Astrocyte (in vitro differentiated cells and primary cell): Measurements from ENCODE around the gene ERMP1. TPM values are rescaled to one million over a fixed set of nuclear protein-coding genes. Genes with fewer than 3 reads are reported as not detected.

Source experiments
- DNase-seq: peaks from one replicate; pipeline ENCODE4 v3.0.0-alpha.2; 2010; ENCODE audit warnings: low read depth
- FAIRE-seq: peaks from 2 replicates; lab custom pipeline; 2011; peaks lifted over from hg19 to GRCh38; lab: Jason Lieb, UNC
- H2AFZ ChIP-seq: 2 replicates; pipeline ENCODE4 v1.6.0; 2012; ENCODE audit warnings: low read depth, low read length, inconsistent platforms
- H3K27ac ChIP-seq: 2 replicates; pipeline ENCODE4 v1.5.1; 2011; ENCODE audit warnings: low read depth, low read length, inconsistent platforms
- H3K27me3 ChIP-seq: 2 replicates; pipeline ENCODE4 v1.6.0; 2011; ENCODE audit warnings: low read length, inconsistent platforms; ENCODE audit not compliant: insufficient read depth
- H3K36me3 ChIP-seq: 2 replicates; pipeline ENCODE4 v1.5.1; 2011; ENCODE audit warnings: low read length, inconsistent platforms; ENCODE audit not compliant: insufficient read depth
- H3K4me1 ChIP-seq: 2 replicates; pipeline ENCODE4 v1.5.1; 2011; ENCODE audit warnings: low read length, inconsistent platforms; ENCODE audit not compliant: insufficient read depth
- H3K4me2 ChIP-seq: 2 replicates; pipeline ENCODE4 v1.6.0; 2012; ENCODE audit warnings: low read length, inconsistent platforms
- H3K4me3 ChIP-seq: 2 replicates; pipeline ENCODE4 v1.5.1; 2011; ENCODE audit warnings: low read depth, mild to moderate bottlenecking, low read length, inconsistent platforms; ENCODE audit not compliant: insufficient read depth
- H3K79me2 ChIP-seq: 2 replicates; pipeline ENCODE4 v1.6.0; 2012; ENCODE audit warnings: mild to moderate bottlenecking, low read length, inconsistent platforms; ENCODE audit not compliant: insufficient read depth
- H3K9ac ChIP-seq: 2 replicates; pipeline ENCODE4 v1.6.0; 2012; ENCODE audit warnings: mild to moderate bottlenecking, low read length, inconsistent platforms
- H3K9me3 ChIP-seq: 2 replicates; pipeline ENCODE4 v1.5.1; 2012; ENCODE audit warnings: low read depth, mild to moderate bottlenecking, low read length, inconsistent platforms; ENCODE audit not compliant: insufficient read depth
- H4K20me1 ChIP-seq: 2 replicates; pipeline ENCODE4 v1.6.0; 2012; ENCODE audit warnings: low read length, inconsistent platforms; ENCODE audit not compliant: insufficient read depth
- H3K27ac Mint-ChIP-seq: one replicate; pipeline ENCODE4 v1.8.0; 2021; ENCODE audit warnings: mild to moderate bottlenecking, mixed read lengths; ENCODE audit not compliant: unreplicated experiment
- H3K27me3 Mint-ChIP-seq: one replicate; pipeline ENCODE4 v1.8.0; 2021; ENCODE audit warnings: low read depth, mixed read lengths; ENCODE audit not compliant: unreplicated experiment
- H3K36me3 Mint-ChIP-seq: one replicate; pipeline ENCODE4 v1.8.0; 2021; ENCODE audit warnings: low read depth, mixed read lengths; ENCODE audit not compliant: unreplicated experiment
- H3K4me1 Mint-ChIP-seq: one replicate; pipeline ENCODE4 v1.8.0; 2021; ENCODE audit warnings: low read depth, mixed read lengths; ENCODE audit not compliant: unreplicated experiment
- H3K4me3 Mint-ChIP-seq: one replicate; pipeline ENCODE4 v1.8.0; 2021; ENCODE audit warnings: mild to moderate bottlenecking, moderate library complexity, mixed read lengths; ENCODE audit not compliant: unreplicated experiment
- H3K9me3 Mint-ChIP-seq: one replicate; pipeline ENCODE4 v1.8.0; 2021; ENCODE audit warnings: mild to moderate bottlenecking, mixed read lengths; ENCODE audit not compliant: unreplicated experiment
- EZH2 ChIP-seq: IDR thresholded peaks from 2 replicates; pipeline ENCODE4 v1.6.1; 2012; ENCODE audit warnings: mild to moderate bottlenecking, low read length, inconsistent platforms; ENCODE audit not compliant: insufficient read depth
- total RNA-seq: library from RNA; stranded (reverse); gene quantifications from 2 replicates; pipeline ENCODE4 v1.2.1, GENCODE V29; 2021
- TF ChIP-seq, protein P1 (sequence below): IDR thresholded peaks from 2 replicates; pipeline ENCODE4 v1.5.1; 2011; ENCODE audit warnings: low read depth, mild to moderate bottlenecking, inconsistent platforms, low read length, moderate library complexity; ENCODE audit not compliant: insufficient read depth

ERMP1 gene
- total RNA-seq, 1 donor from 2014 or later: 8.8 TPM

DNA sequence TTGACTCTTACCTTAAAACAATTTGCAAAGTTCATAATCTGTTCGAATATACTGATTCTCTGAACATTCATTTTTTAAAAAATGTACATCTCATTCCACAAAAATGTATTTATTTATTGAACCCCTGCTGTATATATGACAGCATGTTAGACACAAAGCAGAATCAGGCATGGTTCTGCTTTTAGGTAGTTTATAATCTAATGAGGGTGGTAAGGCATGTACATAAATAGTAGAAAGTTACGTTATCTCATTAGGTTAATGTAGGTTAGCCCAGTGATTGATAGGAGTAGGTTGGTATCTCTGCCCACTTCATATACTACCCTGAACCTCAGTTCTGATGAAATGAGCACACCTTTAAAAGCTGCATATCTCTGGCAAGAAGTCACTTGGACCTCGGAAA, 89.8 kb downstream of the ERMP1 start:
- Histone ChIP-seq H2AFZ (no peak overlapping the region), H3K27me3 (no peaks in the 10 kb centered on the region), H3K36me3 (peaks cover 39% of the 10 kb centered on the region), H3K27ac (no peak overlapping the region), H3K4me1 (no peaks in the 10 kb centered on the region), H3K9me3 (no peaks in the 10 kb centered on the region), H4K20me1 (no peaks in the 10 kb centered on the region), H3K4me3 (no peak overlapping the region), H3K9ac (no peak overlapping the region), H3K79me2 (no peaks in the 10 kb centered on the region), H3K4me2 (no peak overlapping the region)
- DNase-seq (no peak), FAIRE-seq (peak; percentile 62)
- H3K36me3 Mint-ChIP-seq: peaks cover 22% of the 10 kb centered on the region
- no peaks in the 10 kb centered on the region for H3K27me3 Mint-ChIP-seq
- no peak overlapping the region for H3K27ac Mint-ChIP-seq
- H3K4me3 Mint-ChIP-seq: no peak overlapping the region
- TF ChIP-seq, protein P1, sequence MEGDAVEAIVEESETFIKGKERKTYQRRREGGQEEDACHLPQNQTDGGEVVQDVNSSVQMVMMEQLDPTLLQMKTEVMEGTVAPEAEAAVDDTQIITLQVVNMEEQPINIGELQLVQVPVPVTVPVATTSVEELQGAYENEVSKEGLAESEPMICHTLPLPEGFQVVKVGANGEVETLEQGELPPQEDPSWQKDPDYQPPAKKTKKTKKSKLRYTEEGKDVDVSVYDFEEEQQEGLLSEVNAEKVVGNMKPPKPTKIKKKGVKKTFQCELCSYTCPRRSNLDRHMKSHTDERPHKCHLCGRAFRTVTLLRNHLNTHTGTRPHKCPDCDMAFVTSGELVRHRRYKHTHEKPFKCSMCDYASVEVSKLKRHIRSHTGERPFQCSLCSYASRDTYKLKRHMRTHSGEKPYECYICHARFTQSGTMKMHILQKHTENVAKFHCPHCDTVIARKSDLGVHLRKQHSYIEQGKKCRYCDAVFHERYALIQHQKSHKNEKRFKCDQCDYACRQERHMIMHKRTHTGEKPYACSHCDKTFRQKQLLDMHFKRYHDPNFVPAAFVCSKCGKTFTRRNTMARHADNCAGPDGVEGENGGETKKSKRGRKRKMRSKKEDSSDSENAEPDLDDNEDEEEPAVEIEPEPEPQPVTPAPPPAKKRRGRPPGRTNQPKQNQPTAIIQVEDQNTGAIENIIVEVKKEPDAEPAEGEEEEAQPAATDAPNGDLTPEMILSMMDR: no peak
- no peak for TF ChIP-seq EZH2
- H3K9me3 Mint-ChIP-seq: no peaks in the 10 kb centered on the region
- H3K4me1 Mint-ChIP-seq: peaks cover 4% of the 10 kb centered on the region

DNA sequence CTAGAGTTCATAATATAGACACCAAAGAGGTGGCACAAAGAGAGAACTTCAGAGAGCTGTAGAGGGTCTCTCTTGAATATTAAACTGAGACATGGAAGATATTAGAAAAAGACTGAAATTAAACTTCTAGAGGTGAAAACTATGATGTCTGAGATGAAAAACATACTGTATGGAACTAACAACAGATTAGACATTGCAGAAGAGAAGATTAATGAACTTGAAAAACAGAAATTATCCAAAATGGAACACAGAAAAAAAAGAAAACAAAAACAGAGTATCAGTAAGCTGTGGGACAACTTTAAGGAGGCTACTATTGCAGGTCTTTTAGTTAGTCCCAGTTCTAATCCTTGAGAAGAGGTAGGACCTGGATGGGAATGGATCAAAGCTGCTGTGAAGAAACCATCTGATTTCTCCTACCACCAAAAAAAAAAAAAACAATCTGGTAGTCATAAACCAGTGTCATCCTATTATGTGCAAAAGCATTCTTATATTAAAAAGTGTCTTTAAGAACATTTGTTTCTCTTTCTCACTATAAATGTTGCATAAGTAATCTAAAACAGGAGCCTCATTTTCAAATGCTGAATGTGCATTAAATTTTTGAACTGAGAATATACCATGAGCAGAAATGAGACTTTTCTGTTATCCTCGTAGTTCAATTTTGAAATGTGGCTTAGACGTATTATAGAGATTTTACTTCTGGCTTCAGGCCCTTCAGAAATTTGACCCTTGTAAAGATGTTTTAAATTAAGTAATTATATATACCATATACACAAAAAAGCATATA, 96.2 kb downstream of the ERMP1 start:
- no peaks in the 10 kb centered on the region for H3K4me1 ChIP-seq
- H4K20me1 ChIP-seq: no peaks in the 10 kb centered on the region
- no peak overlapping the region for H3K4me2 ChIP-seq
- no peak overlapping the region for H2AFZ ChIP-seq
- no peak overlapping the region for H3K27ac Mint-ChIP-seq
- peaks cover 17% of the 10 kb centered on the region for H3K36me3 ChIP-seq
- DNase-seq: no peak
- peaks cover 3% of the 10 kb centered on the region for H3K4me1 Mint-ChIP-seq
- H3K9ac ChIP-seq: no peak overlapping the region
- no peaks in the 10 kb centered on the region for H3K9me3 ChIP-seq
- no peak for TF ChIP-seq EZH2
- TF ChIP-seq, protein P1: no peak
- no peak overlapping the region for H3K27ac ChIP-seq
- no peak for FAIRE-seq
- H3K27me3 Mint-ChIP-seq: no peaks in the 10 kb centered on the region
- H3K4me3 ChIP-seq: no peak overlapping the region
- H3K4me3 Mint-ChIP-seq: no peak overlapping the region
- peaks cover 18% of the 10 kb centered on the region for H3K36me3 Mint-ChIP-seq
- no peaks in the 10 kb centered on the region for H3K9me3 Mint-ChIP-seq
- H3K27me3 ChIP-seq: no peaks in the 10 kb centered on the region
- H3K79me2 ChIP-seq: no peaks in the 10 kb centered on the region

DNA sequence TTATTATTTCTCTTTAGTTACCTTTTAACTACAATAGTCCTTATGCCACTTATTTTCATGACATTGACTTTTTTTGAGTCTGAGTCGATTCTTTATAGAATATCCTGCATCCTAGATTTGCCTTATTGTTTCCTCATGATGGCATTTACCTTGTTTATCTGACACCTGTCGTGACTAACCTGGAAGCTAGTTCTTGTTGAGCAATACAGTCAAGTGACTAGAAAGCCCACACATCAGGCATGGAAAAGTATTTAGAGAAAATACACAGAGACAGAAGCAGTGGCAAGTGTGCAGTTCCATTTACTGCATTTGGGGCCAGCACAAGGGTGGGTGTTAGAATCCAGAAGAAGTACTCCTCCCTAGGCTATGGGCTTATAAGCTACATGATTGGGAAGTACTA, 97.8 kb downstream of the ERMP1 start:
- Mint-ChIP-seq H3K27ac (no peak overlapping the region), H3K4me3 (no peak overlapping the region), H3K27me3 (no peaks in the 10 kb centered on the region), H3K9me3 (no peaks in the 10 kb centered on the region), H3K36me3 (peaks cover 15% of the 10 kb centered on the region), H3K4me1 (no peaks in the 10 kb centered on the region)
- Histone ChIP-seq H3K4me3 (no peak overlapping the region), H3K79me2 (peaks cover 3% of the 10 kb centered on the region), H3K4me1 (no peaks in the 10 kb centered on the region), H3K36me3 (peaks cover 13% of the 10 kb centered on the region), H3K9me3 (no peaks in the 10 kb centered on the region), H2AFZ (no peak overlapping the region), H3K27me3 (no peaks in the 10 kb centered on the region), H3K27ac (no peak overlapping the region), H3K9ac (no peak overlapping the region), H4K20me1 (peaks cover 3% of the 10 kb centered on the region), H3K4me2 (no peak overlapping the region)
- FAIRE-seq (no peak), DNase-seq (no peak)
- no peak for TF ChIP-seq EZH2
- TF ChIP-seq, protein P1: no peak
